IMR-90 (cell line): ENCODE data around the gene FRMD4B. TPM values are rescaled to one million over a fixed set of nuclear protein-coding genes. Genes with fewer than 3 reads are reported as not detected.

Experiments used
- ATAC-seq: fragments of 200-7000 bp; cut with Tn5 transposase; 2 replicates; pipeline ENCODE4 v1.9.1; 2020; ENCODE audit warnings: low read depth, mild to moderate bottlenecking, moderate library complexity
- BruUV-seq: library from RNA; stranded (reverse); fragments of 400-500 nt; replicated peaks from 2 replicates; lab custom pipeline; 2021; lab: Mats Ljungman, UMichigan
- CTCF ChIA-PET: fragments of 300-600 bp; formaldehyde crosslinking; extraction: SDS; loops from one replicate; lab custom pipeline; 2021; ENCODE audit warnings: antibody characterized with exemption; lab: Yijun Ruan, JAX
- POLR2A ChIA-PET: fragments of 300-600 bp; sonication (Branson Sonifier 250); formaldehyde crosslinking; loops from one replicate; lab custom pipeline; 2022; ENCODE audit warnings: antibody characterized with exemption; ENCODE audit not compliant: unreplicated experiment; lab: Charles Lee
- DNase-seq: peaks from one replicate; pipeline ENCODE4 v3.0.0; 2013
- H2AFZ ChIP-seq: replicated peaks from 2 replicates; pipeline ENCODE3; 2013; ENCODE audit warnings: low read length, mild to moderate bottlenecking; ENCODE audit not compliant: poor library complexity
- H2AK5ac ChIP-seq: 2 replicates; pipeline ENCODE4 v1.6.1; 2013; ENCODE audit warnings: low read depth, low read length, inconsistent platforms
- H2AK9ac ChIP-seq: replicated peaks from 2 replicates; pipeline ENCODE3; 2013; ENCODE audit warnings: mild to moderate bottlenecking, low read depth, low read length, moderate library complexity; ENCODE audit not compliant: poor library complexity
- H2BK120ac ChIP-seq: 2 replicates; pipeline ENCODE4 v1.6.1; 2013; ENCODE audit warnings: low read depth, low read length, inconsistent platforms
- H2BK15ac ChIP-seq: 3 replicates; pipeline ENCODE4 v1.6.1; 2013; ENCODE audit warnings: low read depth, low read length, inconsistent platforms
- H2BK20ac ChIP-seq: 2 replicates; pipeline ENCODE4 v1.6.1; 2013; ENCODE audit warnings: low read depth, mild to moderate bottlenecking, inconsistent platforms, low read length, moderate library complexity
- H2BK5ac ChIP-seq: 2 replicates; pipeline ENCODE4 v1.6.1; 2013; ENCODE audit warnings: mild to moderate bottlenecking, low read depth, low read length, inconsistent platforms; ENCODE audit not compliant: poor library complexity, severe bottlenecking
- H3K14ac ChIP-seq: replicated peaks from 2 replicates; pipeline ENCODE4 v1.6.1; 2013; ENCODE audit warnings: low read depth, low read length, inconsistent platforms
- H3K18ac ChIP-seq: 2 replicates; pipeline ENCODE4 v1.6.1; 2013; ENCODE audit warnings: low read depth, low read length, control low read depth
- H3K23ac ChIP-seq: 2 replicates; pipeline ENCODE4 v1.6.1; 2013; ENCODE audit warnings: low read depth, low read length, inconsistent platforms
- H3K27ac ChIP-seq: 2 replicates; pipeline ENCODE4 v1.5.1; 2013; ENCODE audit warnings: mild to moderate bottlenecking, control low read depth, low read length; ENCODE audit not compliant: insufficient read depth
- H3K27me3 ChIP-seq: 2 replicates; pipeline ENCODE4 v1.6.1; 2013; ENCODE audit warnings: low read length; ENCODE audit not compliant: control insufficient read depth, insufficient read depth
- H3K36me3 ChIP-seq: 2 replicates; pipeline ENCODE4 v1.6.1; 2013; ENCODE audit warnings: low read length, mixed read lengths; ENCODE audit not compliant: control insufficient read depth, insufficient read depth
- H3K4ac ChIP-seq: 2 replicates; pipeline ENCODE4 v1.6.1; 2013; ENCODE audit warnings: low read depth, low read length, inconsistent platforms
- H3K4me1 ChIP-seq: 2 replicates; pipeline ENCODE4 v1.6.1; 2013; ENCODE audit warnings: low read length, mixed read lengths; ENCODE audit not compliant: control insufficient read depth, insufficient read depth
- H3K4me2 ChIP-seq: 2 replicates; pipeline ENCODE4 v1.6.1; 2013; ENCODE audit warnings: low read depth, mild to moderate bottlenecking, control low read depth, low read length, moderate library complexity
- H3K4me3 ChIP-seq: 2 replicates; pipeline ENCODE4 v1.5.1; 2013; ENCODE audit warnings: low read depth, mild to moderate bottlenecking, control low read depth, low read length, moderate library complexity; ENCODE audit not compliant: insufficient read depth
- H3K56ac ChIP-seq: 2 replicates; pipeline ENCODE4 v1.6.1; 2013; ENCODE audit warnings: low read length, inconsistent platforms; ENCODE audit not compliant: insufficient read depth; ENCODE audit errors: extremely low read depth
- H3K79me1 ChIP-seq, 2 experiments: 2 replicates each; pipeline ENCODE4 v1.6.1; 2013; ENCODE audit warnings: low read length in 2 of 2, inconsistent platforms in 1 of 2, low read depth in 1 of 2
- H3K9ac ChIP-seq: 2 replicates; pipeline ENCODE4 v1.6.1; 2013; ENCODE audit warnings: low read depth, low read length, control low read depth
- H3K9me1 ChIP-seq: 2 replicates; pipeline ENCODE4 v1.6.1; 2013; ENCODE audit warnings: low read length, inconsistent platforms; ENCODE audit not compliant: insufficient read depth
- H3K9me3 ChIP-seq: 2 replicates; pipeline ENCODE4 v1.6.1; 2013; ENCODE audit warnings: low read length; ENCODE audit not compliant: control insufficient read depth, insufficient read depth
- H4K20me1 ChIP-seq: 2 replicates; pipeline ENCODE4 v1.6.1; 2013; ENCODE audit warnings: low read length, inconsistent platforms; ENCODE audit not compliant: insufficient read depth
- H4K5ac ChIP-seq: 2 replicates; pipeline ENCODE4 v1.6.1; 2013; ENCODE audit warnings: mild to moderate bottlenecking, low read depth, low read length, control low read depth
- H4K8ac ChIP-seq, 2 experiments: 2 replicates each; pipeline ENCODE4 v1.6.1; 2013; ENCODE audit warnings: low read depth in 2 of 2, low read length in 2 of 2, control low read depth in 1 of 2, inconsistent platforms in 1 of 2
- H4K91ac ChIP-seq: 2 replicates; pipeline ENCODE4 v1.6.1; 2013; ENCODE audit warnings: low read depth, low read length, inconsistent platforms; ENCODE audit not compliant: insufficient read depth
- BHLHE40 ChIP-seq: fragments of 150-350 bp; IDR thresholded peaks from 2 replicates; pipeline ENCODE4 v1.6.1; 2016; ENCODE audit warnings: mild to moderate bottlenecking, low read depth, low read length
- CEBPB ChIP-seq: IDR thresholded peaks from 2 replicates; pipeline ENCODE4 v1.6.1; 2012; ENCODE audit warnings: low read depth, low read length, improper control_type of control experiment
- CHD1 ChIP-seq: IDR thresholded peaks from 2 replicates; pipeline ENCODE4 v1.6.1; 2012; ENCODE audit warnings: low read depth, low read length, improper control_type of control experiment
- ELK1 ChIP-seq: fragments of 150-350 bp; IDR thresholded peaks from 2 replicates; pipeline ENCODE4 v1.6.1; 2016; ENCODE audit warnings: low read depth, mild to moderate bottlenecking, low read length, moderate library complexity, borderline replicate concordance
- FOS ChIP-seq: fragments of 150-350 bp; IDR thresholded peaks from 2 replicates; pipeline ENCODE4 v1.6.1; 2016; ENCODE audit warnings: low read depth, low read length
- MAFK ChIP-seq: IDR thresholded peaks from 2 replicates; pipeline ENCODE4 v1.6.1; 2012; ENCODE audit warnings: low read depth, low read length, improper control_type of control experiment
- MAZ ChIP-seq: IDR thresholded peaks from 2 replicates; pipeline ENCODE4 v1.6.1; 2012; ENCODE audit warnings: low read depth, mild to moderate bottlenecking, low read length, improper control_type of control experiment, moderate library complexity, borderline replicate concordance
- MXI1 ChIP-seq: IDR thresholded peaks from 2 replicates; pipeline ENCODE4 v1.6.1; 2012; ENCODE audit warnings: low read depth, mild to moderate bottlenecking, low read length, moderate library complexity, borderline replicate concordance
- NFE2L2 ChIP-seq: fragments of 150-350 bp; IDR thresholded peaks from 2 replicates; pipeline ENCODE4 v1.6.1; 2016; ENCODE audit warnings: low read depth, mild to moderate bottlenecking, low read length
- RAD21 ChIP-seq: IDR thresholded peaks from 2 replicates; pipeline ENCODE4 v1.6.1; 2012; ENCODE audit warnings: low read length, improper control_type of control experiment
- RCOR1 ChIP-seq: IDR thresholded peaks from 2 replicates; pipeline ENCODE4 v1.6.1; 2012; ENCODE audit warnings: mild to moderate bottlenecking, low read length, improper control_type of control experiment; ENCODE audit not compliant: insufficient replicate concordance
- RFX5 ChIP-seq: IDR thresholded peaks from 2 replicates; pipeline ENCODE4 v1.8.0; 2012; ENCODE audit warnings: low read depth, mild to moderate bottlenecking, low read length, moderate library complexity
- SMC3 ChIP-seq: fragments of 150-350 bp; IDR thresholded peaks from 2 replicates; pipeline ENCODE4 v1.6.1; 2016; ENCODE audit warnings: low read depth, mild to moderate bottlenecking, antibody characterized with exemption, low read length, moderate library complexity
- WGBS, 2 experiments: methylation state at CpG; one replicate each; pipeline versions ENCODE4 v1.1.5 to v1.1.7; 2013; ENCODE audit warnings: missing lambda C conversion rate in 2 of 2; ENCODE audit not compliant: insufficient read length in 1 of 2; ENCODE audit errors: extremely low coverage in 2 of 2; 5-methylcytosine and 5-hydroxymethylcytosine counted together
- dilution Hi-C: fragments of 300-500 bp; cut with HindIII; formaldehyde crosslinking; loops from one replicate; pipeline ENCODE4 v1.14.3; 2018; ENCODE audit warnings: low sequenced_read_pairs; ENCODE audit not compliant: unreplicated experiment
- in situ Hi-C: fragments of 300-500 bp; cut with MboI; formaldehyde crosslinking; loops from 3 replicates; pipeline ENCODE4 v1.14.3; 2019; ENCODE audit warnings: low sequenced_read_pairs, inconsistent platforms, mixed read lengths
- intact Hi-C: fragments of 100-400 bp; cut with micrococcal nuclease; formaldehyde crosslinking; loops from 2 replicates; pipeline ENCODE4 v1.10.0; 2022
- polyA plus RNA-seq, 3 experiments: library from polyadenylated mRNA; depleted of rRNA; stranded (reverse); fragments of >200 nt; gene quantifications; 2 replicates each; pipeline ENCODE4 v1.2.3, GENCODE V29; 2012; ENCODE audit warnings: low replicate concordance in 1 of 3
- total RNA-seq: library from RNA; depleted of rRNA; stranded (reverse); fragments of >200 nt; gene quantifications from 2 replicates; pipeline ENCODE4 v1.2.3, GENCODE V29; 2012
- TF ChIP-seq, protein P1 (sequence below): fragments of 150-350 bp; IDR thresholded peaks from 2 replicates; pipeline ENCODE4 v1.6.1; 2017; ENCODE audit warnings: mild to moderate bottlenecking, antibody characterized with exemption, low read length, low read depth
- TF ChIP-seq, protein P2 (sequence below): conservative IDR thresholded peaks from 2 replicates; pipeline ENCODE4 v1.5.1; 2012; ENCODE audit warnings: mild to moderate bottlenecking, low read depth, low read length, improper control_type of control experiment

Gene FRMD4B
- total and polyA plus RNA-seq, 2 of the 4 experiments (the other 2 are of a cell fraction) = 0.14 to 0.36 TPM

GRCh38 chr3:69389520-69390248 lies 3.8 kb upstream of the FRMD4B start:
- DNase-seq (no peak), ATAC-seq (no peak)
- TF ChIP-seq MAZ (no peak), FOS (no peak), NFE2L2 (no peak), MXI1 (no peak), CHD1 (no peak), ELK1 (no peak), RCOR1 (no peak), SMC3 (no peak), BHLHE40 (no peak), RFX5 (no peak), CEBPB (no peak), RAD21 (no peak), MAFK (no peak)
- TF ChIP-seq, protein P1, sequence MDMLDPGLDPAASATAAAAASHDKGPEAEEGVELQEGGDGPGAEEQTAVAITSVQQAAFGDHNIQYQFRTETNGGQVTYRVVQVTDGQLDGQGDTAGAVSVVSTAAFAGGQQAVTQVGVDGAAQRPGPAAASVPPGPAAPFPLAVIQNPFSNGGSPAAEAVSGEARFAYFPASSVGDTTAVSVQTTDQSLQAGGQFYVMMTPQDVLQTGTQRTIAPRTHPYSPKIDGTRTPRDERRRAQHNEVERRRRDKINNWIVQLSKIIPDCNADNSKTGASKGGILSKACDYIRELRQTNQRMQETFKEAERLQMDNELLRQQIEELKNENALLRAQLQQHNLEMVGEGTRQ = no peak
- TF ChIP-seq, protein P2, sequence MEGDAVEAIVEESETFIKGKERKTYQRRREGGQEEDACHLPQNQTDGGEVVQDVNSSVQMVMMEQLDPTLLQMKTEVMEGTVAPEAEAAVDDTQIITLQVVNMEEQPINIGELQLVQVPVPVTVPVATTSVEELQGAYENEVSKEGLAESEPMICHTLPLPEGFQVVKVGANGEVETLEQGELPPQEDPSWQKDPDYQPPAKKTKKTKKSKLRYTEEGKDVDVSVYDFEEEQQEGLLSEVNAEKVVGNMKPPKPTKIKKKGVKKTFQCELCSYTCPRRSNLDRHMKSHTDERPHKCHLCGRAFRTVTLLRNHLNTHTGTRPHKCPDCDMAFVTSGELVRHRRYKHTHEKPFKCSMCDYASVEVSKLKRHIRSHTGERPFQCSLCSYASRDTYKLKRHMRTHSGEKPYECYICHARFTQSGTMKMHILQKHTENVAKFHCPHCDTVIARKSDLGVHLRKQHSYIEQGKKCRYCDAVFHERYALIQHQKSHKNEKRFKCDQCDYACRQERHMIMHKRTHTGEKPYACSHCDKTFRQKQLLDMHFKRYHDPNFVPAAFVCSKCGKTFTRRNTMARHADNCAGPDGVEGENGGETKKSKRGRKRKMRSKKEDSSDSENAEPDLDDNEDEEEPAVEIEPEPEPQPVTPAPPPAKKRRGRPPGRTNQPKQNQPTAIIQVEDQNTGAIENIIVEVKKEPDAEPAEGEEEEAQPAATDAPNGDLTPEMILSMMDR = no peak
- Histone ChIP-seq H2AK5ac (no peak overlapping the region), H3K4me2 (no peak overlapping the region), H2AFZ (no peak overlapping the region), H3K4me1 (no peaks in the 10 kb centered on the region), H3K79me1 (no peaks in the 10 kb centered on the region), H3K4ac (no peak overlapping the region), H4K20me1 (no peaks in the 10 kb centered on the region), H3K14ac (no peak overlapping the region), H3K23ac (no peak overlapping the region), H2BK5ac (no peak overlapping the region), H3K56ac (no peak overlapping the region), H2AK9ac (no peak overlapping the region), H3K9ac (no peak overlapping the region), H4K91ac (no peak overlapping the region), H2BK20ac (no peak overlapping the region), H3K18ac (no peak overlapping the region), H4K5ac (no peak overlapping the region), H3K4me3 (no peak overlapping the region), H2BK120ac (no peak overlapping the region), H3K9me3 (no peaks in the 10 kb centered on the region), H3K27ac (no peak overlapping the region), H2BK15ac (no peak overlapping the region), H3K27me3 (peaks cover 19% of the 10 kb centered on the region), H3K36me3 (no peaks in the 10 kb centered on the region), H3K9me1 (no peaks in the 10 kb centered on the region), H4K8ac (no peak overlapping the region)
- in situ Hi-C loops (no loop called here), dilution Hi-C loops (no loop called here), intact Hi-C loops (no loop called here)
- POLR2A ChIA-PET = no interaction called here
- WGBS, 2 experiments = no CpG with 5 or more reads among the region's 4 CpGs
- CTCF ChIA-PET = interaction anchor here (0.9 to 1.0 kb wide), 2 partner anchors 227 to 228 kb away, joined by 3 read pairs; no protein-coding TSS in a partner anchor
- BruUV-seq = no TSS peak
